GM12801 (cell line): ENCODE measurements around the gene ELAVL3.

ENCODE experiments used
- TF ChIP-seq, protein P1 (sequence below): IDR thresholded peaks from one replicate; pipeline ENCODE4 v1.5.1; 2011; ENCODE audit warnings: control low read depth; ENCODE audit not compliant: insufficient read length; ENCODE audit errors: extremely low read depth

Gene ELAVL3

DNA sequence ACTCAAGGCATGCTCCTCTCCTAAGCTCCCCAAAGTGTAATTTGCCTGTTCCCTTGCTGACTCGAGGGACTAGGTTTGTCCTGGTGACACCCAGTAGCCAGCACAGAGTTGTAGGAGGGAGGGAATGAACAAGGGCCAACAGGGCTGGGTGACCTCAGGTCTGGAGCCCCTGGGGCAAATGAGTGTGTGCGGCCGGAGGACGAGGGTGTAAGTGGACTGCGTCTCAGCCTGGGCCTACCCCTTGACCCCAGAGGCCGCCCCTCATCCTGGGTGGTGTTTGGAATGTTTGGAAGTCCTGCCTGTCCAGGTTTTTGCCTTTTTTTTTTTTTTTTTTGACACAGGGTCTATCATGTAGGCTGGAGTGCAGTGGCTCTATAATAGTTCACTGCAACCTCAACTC lies 26.1 kb upstream of the ELAVL3 start:
- TF ChIP-seq, protein P1, sequence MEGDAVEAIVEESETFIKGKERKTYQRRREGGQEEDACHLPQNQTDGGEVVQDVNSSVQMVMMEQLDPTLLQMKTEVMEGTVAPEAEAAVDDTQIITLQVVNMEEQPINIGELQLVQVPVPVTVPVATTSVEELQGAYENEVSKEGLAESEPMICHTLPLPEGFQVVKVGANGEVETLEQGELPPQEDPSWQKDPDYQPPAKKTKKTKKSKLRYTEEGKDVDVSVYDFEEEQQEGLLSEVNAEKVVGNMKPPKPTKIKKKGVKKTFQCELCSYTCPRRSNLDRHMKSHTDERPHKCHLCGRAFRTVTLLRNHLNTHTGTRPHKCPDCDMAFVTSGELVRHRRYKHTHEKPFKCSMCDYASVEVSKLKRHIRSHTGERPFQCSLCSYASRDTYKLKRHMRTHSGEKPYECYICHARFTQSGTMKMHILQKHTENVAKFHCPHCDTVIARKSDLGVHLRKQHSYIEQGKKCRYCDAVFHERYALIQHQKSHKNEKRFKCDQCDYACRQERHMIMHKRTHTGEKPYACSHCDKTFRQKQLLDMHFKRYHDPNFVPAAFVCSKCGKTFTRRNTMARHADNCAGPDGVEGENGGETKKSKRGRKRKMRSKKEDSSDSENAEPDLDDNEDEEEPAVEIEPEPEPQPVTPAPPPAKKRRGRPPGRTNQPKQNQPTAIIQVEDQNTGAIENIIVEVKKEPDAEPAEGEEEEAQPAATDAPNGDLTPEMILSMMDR, result no peak

DNA sequence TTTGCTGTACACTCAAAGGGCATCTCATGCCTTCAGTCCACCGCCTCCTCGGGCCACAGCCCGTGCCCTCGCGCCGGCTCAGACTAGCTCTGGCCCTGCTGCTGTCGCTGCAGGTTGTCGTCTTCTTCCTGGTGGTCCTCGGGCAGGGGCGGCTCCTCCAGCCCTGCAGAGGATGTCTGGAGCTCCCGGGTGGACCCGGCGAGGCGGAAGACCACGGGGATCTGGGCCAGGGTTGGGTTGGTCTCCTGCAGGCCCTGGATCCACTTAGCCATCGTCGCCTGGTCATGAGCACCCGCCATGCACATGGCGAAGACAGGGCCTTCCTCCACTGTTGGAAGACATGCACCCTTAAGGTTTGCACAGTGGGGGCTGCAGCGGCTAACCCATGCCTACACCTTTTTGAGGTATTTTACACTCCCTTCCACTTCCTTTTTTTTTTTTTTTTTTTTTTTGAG lies 25.3 kb upstream of the ELAVL3 start:
- TF ChIP-seq, protein P1, result no peak

DNA sequence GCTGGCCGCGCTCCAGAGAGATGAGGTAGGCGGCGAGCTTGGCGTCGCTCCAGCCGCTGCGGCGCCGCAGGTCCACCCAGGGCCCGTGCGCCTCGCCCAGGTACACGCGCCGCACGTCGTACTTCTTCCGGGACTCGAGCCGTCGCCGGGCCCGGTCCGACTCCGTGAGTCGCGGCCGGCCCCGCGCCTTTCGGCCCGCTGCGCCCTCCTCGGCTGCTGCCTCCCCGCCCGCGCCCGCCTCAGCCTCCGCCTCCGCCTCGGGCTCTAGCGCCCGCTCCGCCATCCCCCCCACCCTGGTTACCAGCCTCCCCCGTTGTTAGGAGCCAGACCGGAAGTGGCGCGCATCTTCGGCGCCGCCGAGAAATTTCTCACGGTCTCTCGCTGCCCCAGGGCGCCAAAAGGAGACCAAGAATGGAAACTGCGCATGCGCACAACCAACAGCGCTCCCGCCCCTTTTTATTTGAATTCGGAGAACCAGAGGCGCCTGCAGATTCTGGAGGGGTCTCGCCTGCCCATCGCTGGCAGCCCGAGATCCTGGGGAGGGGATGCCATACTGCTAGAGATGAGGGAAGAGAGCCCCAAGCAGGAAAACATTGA lies 24.8 kb upstream of the ELAVL3 start, which contains the start of gene ZNF653:
TSS of gene ZNF653 (minus strand) at position 336 of the 597 bp plus-strand sequence. CDS start at position 283, 53 bp downstream.
- TF ChIP-seq, protein P1, result no peak

DNA sequence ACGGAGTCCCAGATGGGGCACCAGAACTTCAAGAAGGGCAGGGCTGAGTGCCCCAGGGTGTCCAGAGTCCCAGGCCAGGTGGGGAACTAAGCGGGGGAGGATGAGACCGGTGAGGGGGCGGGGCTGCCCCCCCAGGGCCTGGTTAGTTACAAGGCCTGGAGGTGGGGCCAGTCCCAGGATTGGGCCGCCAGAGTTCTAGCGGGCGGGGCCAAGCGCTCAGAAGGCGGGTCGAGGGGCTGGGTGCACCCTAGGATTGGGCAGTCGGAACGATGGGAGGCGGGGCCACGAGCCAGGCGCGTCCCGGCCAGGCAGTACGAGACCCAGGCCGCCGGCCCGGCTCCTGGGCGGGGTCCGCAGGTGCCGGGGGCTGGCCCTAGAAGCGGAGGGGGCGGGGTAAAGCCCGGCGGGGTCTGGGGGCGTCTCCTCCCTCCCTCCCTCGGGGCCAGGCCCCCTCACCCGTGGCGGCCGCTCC lies 24.2 kb upstream of the ELAVL3 start:
- TF ChIP-seq, protein P1, result no peak

DNA sequence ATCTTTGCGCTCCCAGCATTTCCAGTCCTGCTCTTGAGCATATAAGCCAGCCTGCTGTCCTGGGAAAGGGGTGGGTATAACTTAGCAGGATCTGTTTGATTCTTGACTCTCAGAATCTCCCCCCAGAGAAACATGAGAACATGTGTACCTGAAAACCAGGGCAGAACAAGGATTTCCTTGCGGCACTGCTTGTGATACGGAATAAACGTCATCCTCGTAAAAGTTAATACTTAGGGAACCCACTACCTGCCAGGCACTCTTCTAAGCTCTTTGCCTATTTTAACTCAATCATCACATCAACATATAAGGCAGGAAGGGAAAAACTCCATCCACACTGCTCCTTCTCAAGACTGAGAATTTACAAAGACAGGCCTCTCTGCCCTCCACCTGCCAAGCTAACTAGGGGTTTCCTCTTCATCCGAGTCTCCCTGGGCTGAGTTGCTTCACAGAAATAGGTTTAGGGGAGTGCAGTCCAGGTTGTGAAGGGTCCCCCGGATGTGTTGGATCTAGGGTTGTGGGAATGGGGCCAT lies 23.7 kb upstream of the ELAVL3 start:
- TF ChIP-seq, protein P1, result no peak

DNA sequence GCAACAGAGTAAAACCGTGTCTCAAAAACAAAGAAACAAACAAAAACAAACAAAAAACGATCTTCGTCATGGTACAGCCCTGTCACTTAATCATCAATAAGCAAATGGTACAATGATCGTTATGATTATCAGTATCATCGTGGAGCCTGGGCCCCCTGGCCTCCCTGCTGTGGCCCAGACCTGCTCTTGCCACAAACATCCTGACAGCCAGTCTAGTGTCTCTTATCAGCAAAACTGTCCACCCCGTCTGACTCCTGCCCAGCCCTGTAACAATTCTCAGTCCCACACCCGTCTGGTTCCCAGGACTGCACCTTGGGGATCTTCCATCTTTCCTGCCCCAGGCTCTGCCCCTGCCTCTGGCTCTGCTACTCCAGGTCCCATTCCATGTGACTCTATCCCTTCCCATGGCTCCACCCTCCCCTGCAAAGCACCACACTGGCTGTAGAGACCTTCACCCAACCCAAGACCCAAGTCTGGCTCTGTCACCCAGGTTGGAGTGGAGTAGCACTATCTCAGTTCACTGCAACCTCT lies 19.1 kb upstream of the ELAVL3 start:
- TF ChIP-seq, protein P1, result no peak

DNA sequence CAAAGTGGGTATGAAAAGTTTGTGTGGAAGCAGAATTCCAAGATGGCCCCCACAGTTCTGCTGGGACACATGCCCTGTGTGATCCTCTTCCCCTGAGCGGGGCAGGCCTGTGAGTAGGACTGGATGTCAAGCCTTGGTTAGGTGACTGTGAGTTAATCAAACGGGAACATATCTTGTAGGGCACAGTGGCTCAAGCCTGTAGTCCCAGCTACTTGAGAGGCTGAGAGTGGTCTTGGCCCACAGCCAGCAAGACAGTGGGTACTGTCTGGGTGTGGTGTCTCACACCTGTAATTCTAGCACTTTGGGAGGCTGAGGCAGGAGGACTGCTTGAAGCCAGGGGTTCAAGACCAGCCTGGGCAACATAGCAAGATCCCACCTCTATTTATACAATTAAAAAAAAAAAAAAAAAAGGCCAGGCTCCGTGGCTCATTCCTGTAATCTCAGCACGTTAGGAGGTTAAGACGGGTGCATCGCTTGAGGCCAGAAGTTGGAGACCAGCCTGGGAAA lies 18.4 kb upstream of the ELAVL3 start:
- TF ChIP-seq, protein P1, result no peak
